Liver (tissue), 3 donors: ENCODE data around the gene NFE2L2.

ENCODE experiments used
- ATF3 ChIP-seq: IDR thresholded peaks from 2 replicates; pipeline ENCODE4 v1.6.1; 2016; ENCODE audit warnings: antibody characterized with exemption
- CTCF ChIP-seq: fragments of 150-350 bp; IDR thresholded peaks from 2 replicates; pipeline ENCODE4 v1.5.1; 2017; ENCODE audit warnings: improper control_type of control experiment, low read depth, low read length; ENCODE audit not compliant: missing input control
- EGR1 ChIP-seq, 2 donors: IDR thresholded peaks; 2 replicates each; pipeline ENCODE4 v1.6.1; 2016 to 2018; ENCODE audit warnings: antibody characterized with exemption in 2 of 2, low read depth in 2 of 2
- GABPA ChIP-seq, 2 donors: IDR thresholded peaks in 1 of 2; conservative IDR thresholded peaks in 1 of 2; 2 replicates each; pipeline ENCODE4 v1.6.1; 2016; ENCODE audit warnings: antibody characterized with exemption in 2 of 2, mild to moderate bottlenecking in 1 of 2, moderate library complexity in 1 of 2
- REST ChIP-seq: IDR thresholded peaks from 2 replicates; pipeline ENCODE4 v1.6.1; 2016; ENCODE audit warnings: antibody characterized with exemption, mild to moderate bottlenecking
- RXRA ChIP-seq, 2 donors: IDR thresholded peaks; 2 replicates each; pipeline ENCODE4 v1.6.1; 2017 to 2018; ENCODE audit warnings: antibody characterized with exemption in 2 of 2, mild to moderate bottlenecking in 1 of 2
- SP1 ChIP-seq: IDR thresholded peaks from 2 replicates; pipeline ENCODE4 v1.6.1; 2018; ENCODE audit warnings: antibody characterized with exemption, mild to moderate bottlenecking
- YY1 ChIP-seq: IDR thresholded peaks from 2 replicates; pipeline ENCODE4 v1.6.1; 2016; ENCODE audit warnings: antibody characterized with exemption, mild to moderate bottlenecking
- donor health status: healthy.
- donor health status: healthy.

GRCh38 chr2:177239053-177239452 lies 25.5 kb downstream of the NFE2L2 start:
- TF ChIP-seq CTCF (no peak), SP1 (no peak), EGR1 (IDR thresholded peaks at IDR 0.05; ENCODE audit: low read depth in 2 of 2) (no peak), RXRA (IDR thresholded peaks at IDR 0.05) (no peak), YY1 (no peak), GABPA (IDR thresholded peaks at IDR 0.05 in 1 of 2, conservative IDR thresholded peaks at IDR 0.05 in 1 of 2) (no peak), ATF3 (no peak), REST (no peak)
